GM12878 (cell line): Measurements from ENCODE around the gene BBS9. TPM values are rescaled to one million over a fixed set of nuclear protein-coding genes. Genes with fewer than 3 reads are reported as not detected.

Experiments used
- BCL3 ChIP-seq: IDR thresholded peaks from 2 replicates; pipeline ENCODE4 v1.6.1; 2011; ENCODE audit warnings: borderline replicate concordance, low read depth, mild to moderate bottlenecking, moderate library complexity, low read length; ENCODE audit not compliant: insufficient read depth, poor library complexity, severe bottlenecking
- BHLHE40 ChIP-seq, 2 experiments: fragments of 450-650 bp in 1 of 2; IDR thresholded peaks; 2 replicates each; pipeline ENCODE4 v1.6.1; 2011 to 2017; ENCODE audit warnings: low read depth in 2 of 2, borderline replicate concordance in 1 of 2, improper control_type of control experiment in 1 of 2, low read length in 1 of 2, mild to moderate bottlenecking in 1 of 2
- CUX1 ChIP-seq: IDR thresholded peaks from 2 replicates; pipeline ENCODE4 v1.6.1; 2012; ENCODE audit warnings: improper control_type of control experiment, low read depth, low read length; ENCODE audit not compliant: insufficient replicate concordance
- EP300 ChIP-seq, 2 experiments: fragments of 150-350 bp in 1 of 2; IDR thresholded peaks; 2 replicates each; pipeline ENCODE4 v1.6.1; 2011 to 2012; ENCODE audit warnings: low read depth in 2 of 2, low read length in 2 of 2, borderline replicate concordance in 1 of 2, improper control_type of control experiment in 1 of 2, inconsistent platforms in 1 of 2; ENCODE audit not compliant: control insufficient read depth in 1 of 2
- IKZF1 ChIP-seq: fragments of 450-650 bp; conservative IDR thresholded peaks from 2 replicates; pipeline ENCODE4 v1.6.1; 2017; ENCODE audit warnings: antibody characterized with exemption, mild to moderate bottlenecking
- JUND ChIP-seq: IDR thresholded peaks from 2 replicates; pipeline ENCODE4 v1.6.1; 2012; ENCODE audit warnings: low read depth, mild to moderate bottlenecking, low read length, improper control_type of control experiment, moderate library complexity
- MTA2 ChIP-seq: fragments of 450-650 bp; IDR thresholded peaks from 2 replicates; pipeline ENCODE4 v1.6.1; 2016; ENCODE audit warnings: low read depth, mild to moderate bottlenecking, moderate library complexity
- MTA3 ChIP-seq: IDR thresholded peaks from 2 replicates; pipeline ENCODE4 v1.6.1; 2012; ENCODE audit warnings: low read length, inconsistent platforms, borderline replicate concordance
- NFXL1 ChIP-seq: fragments of 450-650 bp; IDR thresholded peaks from 2 replicates; pipeline ENCODE4 v1.6.1; 2017; ENCODE audit warnings: antibody characterized with exemption, mild to moderate bottlenecking, borderline replicate concordance
- POLR2AphosphoS5 ChIP-seq: IDR thresholded peaks from 2 replicates; pipeline ENCODE4 v1.6.1; 2011; ENCODE audit warnings: mild to moderate bottlenecking, low read length, inconsistent platforms
- REST ChIP-seq: IDR thresholded peaks from 2 replicates; pipeline ENCODE4 v1.6.1; 2012; ENCODE audit warnings: mild to moderate bottlenecking, low read depth, low read length
- SIX5 ChIP-seq: IDR thresholded peaks from 2 replicates; pipeline ENCODE4 v1.6.1; 2011; ENCODE audit warnings: mild to moderate bottlenecking, low read depth, low read length, moderate library complexity; ENCODE audit not compliant: severe bottlenecking
- YBX1 ChIP-seq: fragments of 450-650 bp; IDR thresholded peaks from 2 replicates; pipeline ENCODE4 v1.6.1; 2016; ENCODE audit warnings: antibody characterized with exemption
- ZBTB11 ChIP-seq: fragments of 450-650 bp; formaldehyde crosslinking; IDR thresholded peaks from 2 replicates; pipeline ENCODE4 v1.5.0; 2022; ENCODE audit warnings: mild to moderate bottlenecking, missing genetic modification characterization
- polyA plus RNA-seq, 11 experiments: library from polyadenylated mRNA; depleted of rRNA in 4 of 11; unstranded in 6 of 11; stranded (reverse) in 5 of 11; fragments of >200 nt; fragmentation: Nextera tagmentation in 4 of 11; fragmentation: Illumina TruSeq in 1 of 11; extraction: Ambion mirVana in 4 of 11; extraction: Trizol in 1 of 11; gene quantifications; 1 replicate in 1 of 11; 2 replicates in 10 of 11; pipeline versions ENCODE4 v1.2.1 to v1.2.3, GENCODE V29; 2011 to 2016; ENCODE audit warnings: inconsistent platforms in 2 of 11, missing spikeins in 2 of 11, low read depth in 1 of 11
- total RNA-seq, 4 experiments: library from RNA; depleted of rRNA in 3 of 4; stranded (reverse); fragments of >200 nt in 3 of 4; fragmentation: Illumina TruSeq in 1 of 4; extraction: Trizol in 1 of 4; gene quantifications; 2 replicates each; pipeline versions ENCODE4 v1.2.1 to v1.2.3, GENCODE V29; 2013 to 2021

The BBS9 gene
- total and polyA plus RNA-seq, 10 of the 15 experiments (the other 5 are each of a cell fraction or from before 2014, with no cell fraction given), result 1.2 to 5.6 (median 2.3) TPM

GRCh38 chr7:33143996-33144718 lies 14.8 kb downstream of the BBS9 start (continued):
- TF ChIP-seq CUX1 (peak; percentile 30), REST (no peak), JUND (no peak), NFXL1 (no peak), BHLHE40 (IDR thresholded peaks at IDR 0.05; ENCODE audit: borderline replicate concordance in 1 of 2, low read depth in 2 of 2, low read length in 1 of 2) (peak; percentile 68 to 75; a peak in 3 of 4 replicates), IKZF1 (no peak; the same call in 1 of the 2 replicates), BCL3 (no peak), MTA2 (peak; percentile 41; the same call in 1 of the 2 replicates), MTA3 (no peak), POLR2AphosphoS5 (no peak), SIX5 (no peak), ZBTB11 (no peak), YBX1 (no peak), EP300 (IDR thresholded peaks at IDR 0.05; ENCODE audit: borderline replicate concordance in 1 of 2, control insufficient read depth in 1 of 2, low read depth in 2 of 2, low read length in 2 of 2) (no peak)
